GM21737 (cell line): Measurements from ENCODE around the gene MCC.

Experiments used
- ATAC-seq: cut with Tn5 transposase; IDR thresholded peaks from one replicate; pipeline ENCODE4 v1.9.1; 2021; ENCODE audit warnings: mild to moderate bottlenecking, moderate library complexity; ENCODE audit not compliant: unreplicated experiment

The MCC gene

DNA sequence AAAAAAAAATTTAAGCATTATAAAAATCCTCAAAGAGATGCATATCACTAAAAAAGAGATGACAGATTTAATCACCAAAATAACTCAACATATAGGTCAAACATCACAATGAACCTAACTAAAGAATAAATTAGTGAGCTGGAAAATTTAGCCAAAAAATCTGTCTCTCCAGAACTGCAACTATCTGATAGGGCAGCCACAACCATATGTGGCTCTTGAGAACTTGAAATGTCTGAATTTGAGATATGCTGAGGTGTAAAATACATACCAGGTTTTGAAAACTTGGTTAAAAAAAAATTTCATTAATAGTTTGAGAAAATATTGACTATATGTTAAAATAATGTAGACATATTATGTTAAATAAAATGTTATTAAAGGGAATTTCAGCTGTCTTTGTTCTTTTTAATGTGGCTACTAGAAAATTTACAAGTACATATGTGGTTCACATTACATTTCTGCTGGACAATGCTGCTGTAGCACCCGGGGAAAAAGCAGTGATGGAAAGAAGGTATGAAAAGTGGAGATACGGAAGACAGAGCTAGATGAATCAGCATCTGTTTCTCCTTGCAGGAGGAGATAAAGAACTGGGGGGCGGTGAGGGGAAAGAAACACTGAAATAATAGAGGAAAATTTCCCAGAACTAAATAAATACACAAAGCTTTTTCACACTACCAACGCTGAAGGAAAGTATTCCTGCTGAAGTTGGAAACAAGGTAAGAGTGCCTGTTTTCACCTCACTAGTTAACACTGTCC lies 445.6 kb downstream of the MCC start:
- no peak for ATAC-seq

- no peak for ATAC-seq
Measured at GRCh38 chr5:113040672-113041260, 447.5 kb downstream of the MCC start.

DNA sequence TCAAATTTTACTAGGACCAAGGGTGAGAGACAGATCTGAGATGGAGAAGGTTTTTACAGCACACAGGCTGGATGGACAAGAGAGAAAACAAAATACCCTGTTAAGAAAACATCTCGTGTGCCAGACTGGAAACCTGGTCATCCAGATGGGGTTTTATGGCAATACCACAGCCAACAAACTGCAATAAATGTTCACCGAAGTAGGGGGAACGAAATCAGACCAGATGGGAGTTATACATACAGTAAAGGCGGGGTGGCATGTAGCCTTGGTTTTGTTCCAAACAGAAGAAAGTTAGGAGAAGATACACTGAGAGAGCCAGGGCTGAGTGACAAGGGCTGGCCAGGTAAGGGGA lies 448.3 kb downstream of the MCC start:
- ATAC-seq: no peak

GRCh38 chr5:113039229-113039933 lies 448.9 kb downstream of the MCC start:
- ATAC-seq: no peak

DNA sequence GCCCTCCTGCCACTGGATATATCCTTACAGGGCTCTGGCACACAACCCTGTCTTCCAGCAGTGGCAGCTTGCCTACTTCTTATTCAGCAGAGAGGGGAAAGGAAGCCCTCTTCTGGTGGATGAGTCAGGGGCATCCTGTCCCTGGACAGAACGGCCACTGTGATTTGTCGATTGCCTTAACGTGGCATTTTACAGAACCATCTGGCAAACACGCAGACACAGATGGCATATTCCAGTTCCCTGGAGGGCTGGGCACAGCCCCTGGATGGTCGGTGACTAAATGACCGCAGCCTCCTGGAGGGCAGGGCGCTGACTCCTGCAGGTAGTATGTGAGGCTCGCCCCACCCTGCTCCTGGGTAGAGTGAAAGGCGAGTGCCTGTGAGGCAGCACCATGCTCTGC lies 449.5 kb downstream of the MCC start:
- no peak for ATAC-seq

GRCh38 chr5:113038136-113038535 lies 450.1 kb downstream of the MCC start:
- no peak for ATAC-seq

DNA sequence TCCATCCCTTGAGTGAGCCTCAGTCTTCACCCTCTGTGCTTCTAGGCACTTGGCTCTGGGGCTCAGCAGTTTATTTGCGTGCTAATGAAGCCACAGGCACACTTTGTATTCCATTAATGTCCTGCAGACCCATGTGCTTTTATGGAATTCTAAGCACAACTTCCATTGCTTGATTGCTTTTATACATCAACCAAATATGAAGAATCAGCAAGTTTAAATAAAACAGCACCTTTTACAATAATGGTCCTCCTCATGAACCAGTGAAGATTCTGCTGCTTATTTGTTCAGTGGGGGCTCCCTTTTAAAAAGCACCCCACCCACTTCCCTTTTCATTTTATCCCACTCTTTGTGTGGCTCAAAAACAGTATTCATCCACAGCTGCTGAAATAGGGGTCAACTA lies 451.4 kb downstream of the MCC start:
- no peak for ATAC-seq

- ATAC-seq: no peak
Measured at GRCh38 chr5:113036321-113036720, 451.9 kb downstream of the MCC start.

DNA sequence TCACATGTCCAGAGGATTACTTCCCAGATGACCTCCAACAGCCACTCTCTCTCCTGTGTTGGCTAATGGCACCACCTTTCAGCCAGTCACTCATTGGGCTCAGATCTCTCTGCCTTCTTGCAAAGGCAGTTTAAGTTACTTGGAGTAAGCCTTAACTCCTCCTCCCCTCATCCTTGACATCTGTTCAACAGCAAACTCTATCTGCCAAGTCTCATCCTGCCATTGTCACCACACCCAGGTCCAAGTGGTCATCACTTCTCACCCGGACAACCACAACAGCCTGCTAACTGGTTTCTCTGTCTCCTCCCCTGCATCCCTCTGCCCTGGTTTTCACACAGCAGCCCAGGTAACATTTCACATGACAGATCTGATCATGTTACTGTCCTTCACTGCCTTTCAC lies 453.2 kb downstream of the MCC start:
- no peak for ATAC-seq

- ATAC-seq: no peak
Measured at GRCh38 chr5:113034182-113034773, 454.0 kb downstream of the MCC start.

- no peak for ATAC-seq
Measured at GRCh38 chr5:113031557-113031956, 456.7 kb downstream of the MCC start.

- no peak for ATAC-seq
Measured at GRCh38 chr5:113031104-113031503, 457.1 kb downstream of the MCC start.

GRCh38 chr5:113029614-113030013 lies 458.6 kb downstream of the MCC start:
- ATAC-seq: no peak

DNA sequence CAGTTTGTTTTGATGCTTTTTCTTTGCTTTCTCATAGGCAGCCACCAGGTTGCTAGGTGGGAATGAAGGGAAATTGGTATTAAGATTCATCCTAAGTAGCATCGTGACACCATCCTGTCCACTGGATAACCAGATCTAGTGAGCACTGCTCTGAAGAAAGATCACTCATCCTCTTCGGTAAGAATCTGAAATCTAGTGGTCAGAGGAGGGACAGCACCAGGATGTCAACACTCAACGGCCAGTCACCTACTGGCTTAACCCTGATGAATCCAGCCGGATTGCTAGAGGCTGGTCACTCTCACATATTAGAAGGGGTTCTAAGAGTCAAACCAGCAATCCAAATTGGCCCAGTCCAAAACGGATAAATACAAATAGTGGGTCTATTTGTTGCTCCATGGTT lies 460.8 kb downstream of the MCC start:
- no peak for ATAC-seq

GRCh38 chr5:113027015-113027414 lies 461.2 kb downstream of the MCC start:
- no peak for ATAC-seq

- no peak for ATAC-seq
Measured at GRCh38 chr5:113026211-113026610, 462.0 kb downstream of the MCC start.

DNA sequence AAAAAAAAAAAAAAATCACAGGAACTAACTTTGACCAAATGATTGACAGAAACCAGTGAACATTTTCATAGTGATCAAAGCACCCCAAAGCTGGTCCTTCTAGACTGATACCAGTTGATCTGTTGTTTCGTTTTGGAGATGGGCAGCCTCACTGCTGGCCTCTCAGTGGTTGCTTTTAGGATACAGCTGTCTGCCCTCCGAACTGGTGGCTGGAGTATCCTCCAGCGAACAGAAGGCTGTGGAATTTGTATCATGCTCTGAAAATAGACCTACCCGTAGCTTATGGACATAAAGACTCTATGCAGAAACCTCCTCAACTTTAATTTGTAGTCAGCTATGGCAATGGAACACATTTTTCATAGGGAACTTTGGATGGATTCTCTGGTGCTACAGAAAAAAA lies 462.7 kb downstream of the MCC start:
- no peak for ATAC-seq

DNA sequence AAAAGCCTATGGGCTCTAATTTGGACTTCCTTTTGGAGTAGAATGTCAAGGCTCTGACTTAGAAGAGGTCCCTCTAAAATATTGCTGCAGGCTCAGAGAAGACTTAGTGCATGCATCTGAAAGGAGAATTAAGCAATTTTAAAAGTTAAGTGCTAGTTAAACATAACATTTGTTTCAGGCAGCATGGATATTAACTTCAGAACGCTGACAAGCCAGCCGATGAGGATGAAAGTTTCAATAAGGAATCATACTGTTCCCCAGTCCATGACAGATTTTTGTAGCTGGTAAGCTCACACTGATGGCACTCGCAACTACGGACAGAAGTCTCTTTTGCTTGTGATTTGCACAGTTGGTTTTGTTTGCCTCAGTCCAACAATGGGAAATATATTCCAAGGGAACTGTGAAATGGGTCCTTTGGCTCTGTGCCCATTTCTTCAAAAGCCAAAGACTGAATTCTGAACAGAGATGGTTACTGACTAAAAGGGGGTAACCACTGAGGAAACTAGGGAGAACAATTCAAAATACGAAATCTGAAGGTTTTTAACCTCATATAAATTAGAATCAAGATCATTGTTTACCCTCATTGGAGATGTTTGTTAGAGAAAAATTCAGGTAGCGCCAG lies 464.1 kb downstream of the MCC start:
- no peak for ATAC-seq

DNA sequence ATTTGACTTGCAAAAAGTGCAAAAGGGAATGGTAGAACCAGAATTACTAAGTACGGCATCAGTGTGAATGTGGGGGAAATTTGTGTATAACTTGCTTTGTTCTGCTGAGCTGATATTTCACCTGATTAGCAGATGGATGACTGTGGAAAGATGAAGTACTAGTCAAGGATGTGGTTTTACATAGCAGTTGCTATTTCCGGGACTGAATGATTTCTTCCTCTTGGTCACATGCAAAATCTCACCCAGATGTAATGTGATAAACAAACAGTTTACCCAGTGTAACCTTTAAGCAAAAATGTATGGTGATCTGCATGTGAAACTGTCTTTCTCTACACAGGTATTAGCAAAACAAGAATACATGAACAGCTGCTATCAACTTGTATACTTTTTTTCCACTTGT lies 465.6 kb downstream of the MCC start:
- ATAC-seq: peak; percentile 69

- no peak for ATAC-seq
Measured at GRCh38 chr5:113020461-113021273, 467.6 kb downstream of the MCC start.
